Coronary artery (tissue), 2 donors: ENCODE measurements around the gene HCFC1.
A peak's percentile ranks its signal among the peaks of the same experiment; 100 is the strongest.

Source experiments
- DNase-seq: peaks from one replicate; pipeline ENCODE4 v3.0.0-alpha.2; 2017; ENCODE audit warnings: low spot score
- H3K27ac ChIP-seq, 2 donors: fragments of 200-600 bp; sonication (generic); one replicate each; pipeline ENCODE4 v1.5.1; 2016 to 2019
- H3K4me3 ChIP-seq: fragments of 200-600 bp; sonication (generic); 2 replicates; pipeline ENCODE4 v1.5.1; 2016; ENCODE audit warnings: mild to moderate bottlenecking, moderate library complexity
- TF ChIP-seq, protein P1 (sequence below): fragments of 200-600 bp; sonication (generic); IDR thresholded peaks from one replicate; pipeline ENCODE4 v1.5.1; 2019; ENCODE audit warnings: antibody characterized with exemption

The HCFC1 gene

DNA sequence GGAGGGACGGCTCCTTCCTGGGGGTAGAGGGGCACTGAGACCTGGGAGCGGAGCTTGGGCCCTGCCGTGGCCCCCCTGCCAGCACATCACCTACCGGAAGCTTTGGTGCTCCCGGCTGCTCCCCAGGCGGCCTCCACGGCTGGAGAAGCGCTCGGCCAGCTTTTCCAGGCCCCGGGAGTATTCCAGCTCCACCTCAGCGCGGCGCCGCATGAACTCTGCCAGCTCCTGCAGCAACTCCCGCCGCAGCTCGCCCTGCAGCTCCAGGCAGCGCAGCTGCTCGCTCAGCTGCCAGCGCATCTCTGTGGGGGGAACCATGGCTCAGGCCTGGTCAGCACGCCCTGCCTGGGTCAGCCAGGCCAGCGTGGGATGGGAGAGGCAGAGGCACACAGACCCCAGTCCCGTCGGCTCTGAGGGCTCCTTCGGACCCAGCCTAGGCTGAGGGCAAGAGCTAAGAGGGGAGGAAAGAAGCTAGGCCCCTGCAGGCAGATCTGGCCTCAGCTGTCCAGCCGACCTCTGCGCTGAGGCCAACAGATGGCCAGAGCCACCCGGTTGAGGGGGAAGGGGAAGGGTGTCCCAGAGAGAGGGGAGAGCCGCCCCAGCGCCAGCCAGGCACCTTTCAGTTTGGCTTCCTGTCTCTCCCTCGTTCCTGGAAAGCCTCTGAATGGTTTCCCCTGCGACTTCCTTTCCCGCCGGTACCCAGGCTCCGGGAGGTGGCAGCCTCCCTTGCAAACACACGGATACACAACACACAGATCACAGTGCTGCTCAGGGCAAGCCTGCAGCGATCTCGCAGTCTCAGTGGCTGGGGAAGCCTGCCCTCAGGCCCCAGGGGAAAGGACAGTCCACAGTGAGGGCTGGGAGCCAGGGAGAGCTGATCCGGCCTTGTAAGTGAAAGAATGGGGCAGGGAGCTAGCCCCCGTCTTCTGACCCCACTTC, 49.8 kb downstream of the HCFC1 start:
- Histone ChIP-seq H3K4me3 (peak overlapping the region; percentile 24), H3K27ac (no peak overlapping the region)
- no peak for DNase-seq
- TF ChIP-seq, protein P1, sequence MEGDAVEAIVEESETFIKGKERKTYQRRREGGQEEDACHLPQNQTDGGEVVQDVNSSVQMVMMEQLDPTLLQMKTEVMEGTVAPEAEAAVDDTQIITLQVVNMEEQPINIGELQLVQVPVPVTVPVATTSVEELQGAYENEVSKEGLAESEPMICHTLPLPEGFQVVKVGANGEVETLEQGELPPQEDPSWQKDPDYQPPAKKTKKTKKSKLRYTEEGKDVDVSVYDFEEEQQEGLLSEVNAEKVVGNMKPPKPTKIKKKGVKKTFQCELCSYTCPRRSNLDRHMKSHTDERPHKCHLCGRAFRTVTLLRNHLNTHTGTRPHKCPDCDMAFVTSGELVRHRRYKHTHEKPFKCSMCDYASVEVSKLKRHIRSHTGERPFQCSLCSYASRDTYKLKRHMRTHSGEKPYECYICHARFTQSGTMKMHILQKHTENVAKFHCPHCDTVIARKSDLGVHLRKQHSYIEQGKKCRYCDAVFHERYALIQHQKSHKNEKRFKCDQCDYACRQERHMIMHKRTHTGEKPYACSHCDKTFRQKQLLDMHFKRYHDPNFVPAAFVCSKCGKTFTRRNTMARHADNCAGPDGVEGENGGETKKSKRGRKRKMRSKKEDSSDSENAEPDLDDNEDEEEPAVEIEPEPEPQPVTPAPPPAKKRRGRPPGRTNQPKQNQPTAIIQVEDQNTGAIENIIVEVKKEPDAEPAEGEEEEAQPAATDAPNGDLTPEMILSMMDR, result no peak

DNA sequence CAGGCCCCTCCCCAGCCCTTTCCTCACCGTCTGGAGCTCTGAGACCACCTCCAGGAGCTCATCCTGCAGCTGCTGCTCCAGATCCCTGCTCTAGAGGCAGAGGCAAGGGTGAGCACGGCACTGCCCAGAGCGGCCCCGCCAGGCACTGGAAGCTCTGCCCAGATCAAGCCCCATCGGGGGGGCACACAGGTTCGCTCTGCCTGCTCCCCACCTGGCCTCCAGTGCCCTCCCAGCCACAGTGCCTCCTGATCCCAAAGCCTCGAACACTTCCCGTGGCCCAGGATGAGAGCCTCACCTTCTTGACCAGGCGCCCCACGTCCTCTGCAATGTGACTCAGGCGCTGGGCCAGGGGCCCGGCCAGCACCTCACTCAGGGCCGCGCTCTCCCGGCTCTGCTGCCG, 50.5 kb downstream of the HCFC1 start:
- DNase-seq, result no peak
- no peak overlapping the region for H3K27ac ChIP-seq
- H3K4me3 ChIP-seq, result peak overlapping the region; percentile 24
- TF ChIP-seq, protein P1, result no peak

DNA sequence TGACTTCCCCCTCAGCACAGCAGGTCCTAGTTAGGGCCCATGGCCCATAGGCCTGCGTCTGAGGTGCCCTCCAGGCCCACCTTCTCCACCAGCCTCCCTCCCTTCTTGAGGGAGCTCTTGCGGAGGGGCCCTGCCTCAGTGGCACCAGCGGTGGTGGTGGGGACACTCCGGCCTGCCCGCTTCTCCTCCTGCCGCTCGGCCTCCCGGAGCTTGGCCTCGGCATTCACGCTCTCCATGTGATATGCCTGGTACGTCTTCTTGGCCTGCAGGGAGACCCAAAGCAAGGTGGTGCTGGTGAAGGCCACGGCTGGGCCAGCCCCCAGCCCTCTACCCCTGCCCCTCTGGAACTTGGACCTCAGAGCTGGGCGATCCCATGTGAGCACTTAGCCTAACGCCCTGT, 51.1 kb downstream of the HCFC1 start:
- TF ChIP-seq, protein P1, result no peak
- H3K27ac ChIP-seq, result no peak overlapping the region
- H3K4me3 ChIP-seq, result no peak overlapping the region
- DNase-seq, result no peak

DNA sequence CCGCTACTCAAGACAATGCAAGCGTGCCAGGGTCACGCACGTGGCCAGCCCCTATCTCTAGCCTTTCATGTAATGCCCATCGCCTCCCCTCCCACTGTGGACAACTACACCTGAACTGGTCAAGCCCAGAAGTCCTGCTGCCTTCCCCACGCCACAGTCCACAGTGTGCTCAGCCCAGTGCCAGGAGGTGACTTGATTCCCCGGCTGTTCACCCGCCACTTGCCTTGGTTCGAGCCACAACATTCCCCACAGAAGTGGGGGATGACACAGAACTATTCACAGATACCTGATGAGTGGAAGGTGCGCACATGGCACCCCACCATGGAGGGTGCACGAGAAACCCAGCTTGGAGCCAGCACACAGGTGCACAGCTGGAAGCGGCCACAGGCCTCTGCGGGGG, 52.3 kb downstream of the HCFC1 start:
- TF ChIP-seq, protein P1, result no peak
- DNase-seq, result no peak
- no peak overlapping the region for H3K4me3 ChIP-seq

DNA sequence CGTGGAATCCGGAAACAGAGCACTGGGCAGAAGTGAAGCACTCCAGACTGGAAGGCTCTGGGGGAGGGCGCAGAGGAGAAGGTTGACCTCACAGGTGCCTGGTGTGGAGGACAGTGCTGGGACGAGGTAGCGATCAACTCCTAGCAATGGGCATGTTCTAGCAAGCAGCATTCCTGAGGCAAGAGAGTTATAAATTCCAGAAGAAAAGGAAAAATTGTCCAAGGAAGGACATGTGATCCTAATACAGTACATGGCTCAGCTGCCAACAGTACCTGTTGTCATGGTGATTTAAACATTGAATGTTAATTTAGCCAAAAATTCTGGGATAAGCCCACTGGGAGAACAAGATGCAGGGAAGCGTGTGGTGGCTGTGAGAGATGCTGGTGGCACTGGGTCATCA, 53.7 kb downstream of the HCFC1 start:
- Histone ChIP-seq H3K27ac (no peak overlapping the region), H3K4me3 (no peak overlapping the region)
- no peak for DNase-seq
- TF ChIP-seq, protein P1, result no peak

More for the DNA sequence above, 52.3 kb downstream of the HCFC1 start:
- H3K27ac ChIP-seq, result no peak overlapping the region

DNA sequence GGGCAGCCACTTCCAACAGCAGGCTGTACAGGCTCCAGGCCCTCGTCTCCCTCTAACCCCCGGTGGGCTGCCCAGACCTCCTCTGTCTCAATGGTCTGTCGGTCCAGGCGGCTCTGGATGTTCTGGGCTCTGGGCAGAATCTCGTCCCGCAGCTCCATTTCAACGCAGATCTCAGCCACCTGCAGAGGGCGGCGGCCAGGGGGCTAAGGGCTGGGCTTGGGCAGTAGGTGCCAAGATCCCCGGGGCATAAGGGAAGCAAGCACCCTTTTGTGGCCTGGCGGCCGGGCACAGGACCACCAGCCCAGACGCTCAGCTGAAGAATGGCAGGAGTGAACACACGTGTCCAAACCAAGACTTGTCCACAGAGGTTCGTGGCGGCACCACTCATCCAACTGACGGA, 57.9 kb downstream of the HCFC1 start:
- H3K27ac ChIP-seq, result no peak overlapping the region
- DNase-seq, result no peak
- no peak overlapping the region for H3K4me3 ChIP-seq
- TF ChIP-seq, protein P1, result no peak

DNA sequence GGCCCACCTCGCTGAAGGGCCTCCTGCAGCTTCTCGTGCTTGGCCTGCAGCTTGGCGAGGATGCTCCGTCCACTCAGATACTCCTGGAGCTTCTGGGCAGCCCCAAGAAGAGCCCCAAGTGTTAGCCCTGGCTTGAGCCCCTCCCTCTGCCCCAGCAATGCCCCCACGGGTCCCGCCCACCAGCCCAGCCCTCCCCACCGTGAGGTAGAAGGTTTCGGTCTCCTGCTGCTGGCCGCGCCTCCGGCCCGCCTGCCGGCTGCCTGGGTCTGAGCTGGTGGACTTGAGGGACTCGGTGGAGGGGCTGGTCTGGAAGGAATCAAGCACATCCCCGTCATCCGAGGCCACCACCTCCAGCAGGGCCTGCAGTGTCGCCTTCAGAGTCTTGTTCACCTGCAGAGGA, 58.4 kb downstream of the HCFC1 start:
- Histone ChIP-seq H3K4me3 (no peak overlapping the region), H3K27ac (no peak overlapping the region)
- no peak for DNase-seq
- TF ChIP-seq, protein P1, result no peak
